ENCODE results near the gene CLASP1.
"Not testable (repeated sequence)": the region's sequence is repeated elsewhere in the genome, so short reads cannot be mapped to it uniquely, and the experiment has no call there.

Gene CLASP1

DNA sequence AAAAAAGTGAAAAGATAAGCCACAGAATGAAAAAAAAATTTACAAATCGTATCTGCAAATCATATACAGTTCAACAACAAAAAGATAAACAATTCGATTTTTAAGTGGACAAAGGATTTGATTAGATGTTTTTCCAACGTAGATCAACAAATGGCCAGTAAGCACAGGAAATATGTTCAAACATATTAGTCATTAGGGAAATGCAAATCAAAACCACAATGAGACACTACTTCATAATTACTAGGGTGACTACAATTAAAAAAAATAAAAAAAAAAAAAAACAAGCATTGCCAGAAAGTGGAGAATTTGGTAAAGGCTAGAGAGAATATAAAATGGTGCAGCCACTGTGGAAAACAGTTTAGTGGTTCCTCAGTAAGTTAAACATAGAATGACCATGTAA is 156.9 kb downstream of the CLASP1 start:
- DNase-seq = no peak

DNA sequence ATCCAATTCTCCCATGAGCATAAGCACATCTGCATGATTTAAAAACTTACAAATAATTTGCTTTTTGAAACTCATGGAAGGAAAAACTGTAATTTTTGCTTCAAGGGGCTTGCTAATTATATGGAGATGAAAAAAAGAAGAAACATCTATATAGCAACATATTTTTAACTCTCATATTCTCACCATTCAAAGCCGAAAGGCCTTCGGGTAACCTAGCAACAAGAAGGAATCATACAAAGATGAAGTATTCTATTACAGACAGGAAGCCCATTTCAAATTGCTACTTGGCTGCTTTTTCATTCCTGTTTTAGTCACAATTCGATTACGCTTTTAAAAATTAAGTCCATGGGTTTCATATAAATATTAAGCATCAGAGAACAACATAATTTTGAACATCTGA is 157.7 kb downstream of the CLASP1 start:
- DNase-seq = no peak

DNA sequence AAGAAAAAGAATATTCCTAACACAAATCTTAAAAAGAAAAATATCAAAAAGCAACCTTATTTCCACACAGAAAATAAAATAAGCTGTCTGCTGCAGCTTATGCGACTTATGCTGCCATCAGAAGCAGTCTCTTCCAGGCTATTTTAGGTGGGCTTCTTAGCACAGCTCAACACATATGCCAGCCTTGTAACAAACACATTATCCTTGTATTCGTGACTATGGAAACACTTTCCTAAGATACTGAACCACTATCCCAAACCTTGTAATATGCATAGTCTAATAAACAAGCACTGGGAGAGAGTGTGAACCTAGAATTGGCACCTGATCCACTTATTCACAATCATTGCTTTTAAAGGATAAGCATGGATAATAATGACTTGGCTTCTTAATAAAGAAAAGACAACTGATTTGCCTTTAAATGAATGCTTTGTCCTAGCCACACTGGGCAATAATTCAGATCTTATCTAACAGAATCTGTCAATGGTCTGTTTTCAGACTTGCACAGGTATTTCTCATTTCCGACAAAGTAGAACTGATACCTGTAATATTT is 158.6 kb downstream of the CLASP1 start:
- no peak for DNase-seq

DNA sequence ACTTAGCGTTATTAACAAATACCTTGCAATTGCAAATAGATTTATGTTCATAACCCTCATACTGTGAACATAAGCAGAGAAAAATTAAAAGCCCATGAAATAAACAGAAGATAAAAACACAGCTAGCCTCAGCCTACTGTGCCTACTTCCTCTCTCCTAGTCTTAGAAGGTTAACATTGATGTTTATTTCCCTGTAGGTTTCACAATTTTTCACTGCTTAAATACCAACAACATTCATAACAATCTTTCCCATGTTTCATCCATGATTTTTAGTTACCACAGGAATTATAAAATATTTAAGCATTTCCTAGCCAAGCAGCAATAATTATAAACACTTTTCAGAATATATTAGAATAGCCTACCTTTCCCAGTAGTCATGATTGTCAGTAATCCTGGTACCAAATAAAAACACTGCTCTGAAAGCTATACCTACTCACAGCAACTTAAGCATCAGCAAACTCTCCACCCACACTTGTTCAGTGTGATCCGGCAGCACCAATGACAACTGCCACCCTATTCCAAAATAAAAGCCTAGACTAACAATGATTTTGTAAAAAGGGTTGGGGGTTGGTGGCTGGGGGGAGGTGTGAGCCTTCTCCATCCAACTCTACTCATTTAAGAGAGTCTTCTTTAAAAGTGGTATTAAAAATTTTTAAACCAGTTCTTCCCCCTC is 159.2 kb downstream of the CLASP1 start:
- DNase-seq = peak; percentile 4

DNA sequence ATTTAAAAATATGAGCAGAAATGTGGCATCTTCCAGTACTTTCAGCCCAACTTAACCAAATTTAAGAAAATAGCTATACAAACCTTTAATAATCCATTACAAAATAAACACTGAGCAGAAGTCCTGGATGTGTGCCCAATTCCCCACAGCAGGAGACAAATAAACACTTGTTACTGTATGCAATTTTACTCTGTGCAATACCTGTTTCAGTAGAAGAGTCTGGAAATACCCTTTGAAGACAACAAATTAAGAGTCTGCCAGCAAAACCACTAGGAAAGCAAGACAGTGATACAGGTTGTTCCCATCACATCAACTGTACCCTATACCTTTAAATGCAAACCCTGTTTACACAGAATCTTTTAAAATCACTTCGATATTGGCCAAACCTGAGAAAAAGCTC is 160.0 kb downstream of the CLASP1 start:
- peak; percentile 60 for DNase-seq

DNA sequence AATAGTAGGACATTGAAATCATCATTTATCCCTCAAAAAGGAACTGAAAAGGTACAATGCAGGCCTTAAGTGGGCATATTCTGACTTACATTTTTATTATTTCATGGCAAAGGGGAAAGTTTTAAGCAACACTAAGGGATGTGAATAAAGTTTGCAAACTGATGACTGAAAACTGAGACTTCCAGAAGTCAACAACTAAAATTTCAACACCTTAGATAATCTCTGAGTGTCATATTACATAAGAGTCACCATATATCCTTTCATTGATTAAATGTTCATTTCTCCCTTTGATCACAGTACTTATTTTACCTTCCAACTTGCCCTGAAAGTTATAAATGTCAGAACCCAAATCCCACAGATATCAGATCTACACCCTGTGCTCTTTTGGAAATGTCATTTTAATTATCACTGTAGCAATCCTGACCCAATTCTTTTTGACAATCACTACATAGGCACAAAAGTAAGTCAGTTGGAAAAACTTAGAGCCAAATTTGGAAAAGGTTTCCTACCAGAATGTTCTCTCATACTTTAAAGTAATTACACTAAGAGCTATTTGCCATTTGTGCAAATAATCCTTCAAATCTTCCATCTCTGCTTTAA is 163.0 kb downstream of the CLASP1 start:
- no peak for DNase-seq

DNA sequence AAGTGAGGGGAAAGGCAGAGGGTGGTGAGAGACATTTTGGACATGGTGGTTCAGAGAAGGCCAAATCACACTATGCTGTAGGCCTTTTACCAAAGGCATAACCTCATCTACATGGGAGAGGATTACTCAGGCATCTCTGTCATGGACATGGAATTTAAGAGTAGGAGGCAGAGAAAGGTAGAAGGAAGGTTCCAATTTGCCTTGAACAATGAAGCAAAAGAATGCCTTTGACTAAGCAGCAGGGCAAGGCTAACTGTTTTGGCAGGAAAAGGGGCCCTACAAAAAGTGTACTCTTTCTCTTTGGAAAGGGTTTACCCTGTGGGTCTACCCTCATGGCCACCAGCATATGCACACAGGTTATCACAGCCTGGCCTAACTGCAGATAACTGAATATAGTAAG is 164.2 kb downstream of the CLASP1 start:
- DNase-seq = no peak

DNA sequence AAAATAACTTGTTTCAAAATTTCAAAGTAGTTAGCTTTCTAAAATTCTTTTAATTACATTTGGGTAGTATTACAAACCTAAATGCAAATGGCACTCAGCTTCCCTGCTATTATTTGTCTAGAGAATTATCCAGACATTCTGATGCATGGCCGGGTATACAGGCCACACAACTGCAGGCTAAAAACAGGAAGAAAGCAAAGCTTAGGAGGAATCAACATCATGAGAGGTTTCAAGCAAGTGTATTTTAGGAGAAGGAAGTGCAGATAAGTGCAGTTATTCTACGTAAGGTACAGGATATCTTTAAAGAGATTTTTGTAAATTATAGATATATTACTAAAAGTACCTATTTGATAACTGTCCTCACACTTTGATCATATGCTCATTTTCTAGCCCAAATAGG is 165.4 kb downstream of the CLASP1 start:
- no peak for DNase-seq

DNA sequence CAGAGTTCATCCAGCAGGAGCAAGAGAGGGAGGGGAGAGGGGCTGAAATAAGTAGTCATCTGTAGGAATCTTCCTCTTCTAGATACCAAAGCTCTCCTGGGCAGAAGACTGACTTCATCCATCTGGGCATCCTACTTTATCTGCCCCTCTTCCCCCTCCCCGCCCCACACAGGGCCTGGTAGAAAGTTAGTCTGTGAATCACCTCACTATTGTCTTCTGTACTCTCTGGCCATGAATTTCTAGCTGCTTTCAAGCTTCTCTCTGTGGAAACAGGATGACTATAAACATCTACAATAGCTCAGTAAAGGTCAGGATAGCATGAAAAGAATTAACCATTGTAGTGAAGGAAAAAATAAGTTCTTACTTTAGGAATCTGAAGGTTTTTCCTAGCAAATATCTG is 166.2 kb downstream of the CLASP1 start:
- no peak for DNase-seq

DNA sequence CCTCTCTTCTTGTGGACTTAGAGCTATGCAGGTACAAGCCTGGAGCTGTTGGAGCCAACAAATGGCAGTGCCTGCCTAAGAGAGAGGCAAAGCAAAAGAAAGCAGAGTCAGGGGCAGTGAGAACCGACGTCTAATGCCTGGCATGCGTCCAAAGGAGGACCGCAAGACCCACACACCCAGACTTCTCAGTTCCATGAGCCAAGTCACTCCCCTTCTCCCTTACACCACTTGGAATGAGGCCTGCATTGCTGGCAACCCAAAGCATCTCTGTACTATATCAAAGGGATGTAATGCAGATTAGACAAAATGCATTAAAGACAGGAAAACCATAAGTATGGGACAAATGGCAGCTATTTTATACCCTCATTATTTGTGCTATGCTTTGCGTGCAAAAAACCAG is 168.4 kb downstream of the CLASP1 start:
- DNase-seq = no peak

DNA sequence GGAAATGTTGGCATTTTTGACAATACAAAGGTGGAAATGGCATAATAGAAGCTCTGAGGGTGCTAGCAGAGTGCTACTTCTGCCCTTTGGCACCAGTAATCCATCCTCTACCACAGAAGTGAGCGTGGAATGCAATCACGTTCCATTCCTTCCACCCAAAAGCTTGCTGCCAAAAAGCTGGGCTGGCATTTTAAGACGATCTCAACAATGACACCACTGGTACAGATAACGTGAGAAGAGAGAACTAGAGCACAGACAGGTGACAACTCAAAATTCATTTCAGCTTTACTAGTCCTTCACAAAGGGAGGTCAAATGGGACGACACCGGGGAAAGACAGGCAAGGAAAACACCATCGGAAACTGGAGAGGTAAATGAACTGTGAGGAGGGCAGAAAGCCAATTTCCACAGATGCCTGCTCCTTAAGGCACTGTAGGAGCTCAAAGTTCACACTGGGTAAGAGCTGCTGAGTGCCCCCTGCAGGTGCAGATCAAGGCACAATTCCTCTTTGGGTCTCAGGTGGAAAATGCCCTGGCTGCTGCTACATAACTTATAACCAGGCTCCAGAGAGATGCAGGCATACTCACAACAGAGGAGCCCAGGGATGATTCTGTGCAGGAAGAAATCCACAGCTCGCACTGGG is 169.3 kb downstream of the CLASP1 start:
- DNase-seq = no peak

DNA sequence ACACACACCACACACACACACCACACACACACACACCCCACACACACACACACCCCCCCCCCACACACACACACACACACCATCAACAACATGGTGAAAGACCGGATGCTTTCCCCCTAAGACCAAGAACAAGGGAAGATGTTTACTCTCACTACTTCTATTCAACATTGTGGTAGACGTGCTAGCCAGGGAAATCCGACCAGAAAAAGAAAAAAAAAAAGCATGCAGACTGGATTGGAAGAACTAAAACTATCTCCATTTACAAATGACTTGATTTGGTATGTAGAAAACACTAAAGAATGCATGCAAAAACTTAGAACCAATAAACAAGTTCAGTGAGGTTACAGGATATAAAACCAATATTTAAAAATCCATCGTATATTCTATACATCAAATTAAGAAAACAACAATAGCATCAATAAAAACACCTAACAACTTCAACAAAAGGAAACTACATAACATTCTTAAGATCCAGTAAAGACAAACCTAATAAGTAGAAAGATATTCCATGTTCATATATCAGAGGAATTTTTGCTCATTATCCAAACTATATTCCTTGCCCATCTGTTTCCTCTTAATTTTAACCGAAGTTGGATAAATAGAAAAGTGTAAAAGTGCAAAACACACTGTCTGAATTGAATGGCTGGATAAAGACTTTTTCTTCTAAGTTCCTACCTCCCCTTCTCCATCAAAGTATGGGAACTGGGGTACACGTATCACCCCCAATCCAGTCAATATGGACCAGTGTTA is 170.1 kb downstream of the CLASP1 start:
- no peak for DNase-seq

DNA sequence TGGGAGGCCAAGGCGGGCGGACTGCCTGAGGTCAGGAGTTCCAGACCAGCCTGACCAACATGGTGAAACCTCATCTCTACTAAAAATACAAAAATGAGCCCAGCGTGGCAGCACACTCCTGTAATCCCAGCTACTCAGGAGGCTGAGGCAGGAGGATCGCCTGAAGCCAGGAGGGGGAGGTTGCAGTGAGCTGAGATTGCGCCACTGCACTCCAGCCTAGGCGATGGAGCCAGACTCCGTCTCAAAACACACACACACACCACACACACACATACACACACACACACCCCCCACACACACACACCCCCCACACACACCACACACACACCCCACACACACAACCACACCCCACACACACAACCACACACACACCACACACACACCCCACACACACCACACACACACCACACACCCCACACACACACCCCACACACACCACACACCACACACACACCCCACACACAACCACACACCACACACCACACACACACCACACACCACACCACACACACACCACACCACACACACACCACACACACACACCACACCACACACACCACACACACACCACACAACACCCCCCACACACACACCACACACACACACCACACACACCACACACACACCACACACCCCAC is 170.8 kb downstream of the CLASP1 start:
- not testable (repeated sequence) for DNase-seq

DNA sequence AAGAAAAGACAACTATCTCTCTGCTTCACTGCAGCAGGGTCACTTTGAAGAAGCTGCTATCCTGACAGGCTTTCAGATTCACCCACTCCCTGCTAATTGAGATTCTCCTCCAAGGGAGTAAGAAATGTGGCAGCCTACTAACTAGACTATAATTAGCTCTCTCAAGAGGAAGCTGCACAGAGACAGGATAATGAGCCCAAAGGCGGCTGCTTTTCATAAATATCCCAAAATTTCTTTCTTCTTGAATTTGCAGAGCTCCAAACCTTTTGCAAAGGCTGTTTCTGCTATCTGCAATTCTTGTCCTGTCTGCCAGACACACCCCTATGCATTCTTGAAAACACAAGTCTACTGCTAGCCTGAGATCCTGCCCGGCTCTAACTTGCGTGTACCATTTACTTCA is 172.6 kb downstream of the CLASP1 start:
- DNase-seq = no peak

DNA sequence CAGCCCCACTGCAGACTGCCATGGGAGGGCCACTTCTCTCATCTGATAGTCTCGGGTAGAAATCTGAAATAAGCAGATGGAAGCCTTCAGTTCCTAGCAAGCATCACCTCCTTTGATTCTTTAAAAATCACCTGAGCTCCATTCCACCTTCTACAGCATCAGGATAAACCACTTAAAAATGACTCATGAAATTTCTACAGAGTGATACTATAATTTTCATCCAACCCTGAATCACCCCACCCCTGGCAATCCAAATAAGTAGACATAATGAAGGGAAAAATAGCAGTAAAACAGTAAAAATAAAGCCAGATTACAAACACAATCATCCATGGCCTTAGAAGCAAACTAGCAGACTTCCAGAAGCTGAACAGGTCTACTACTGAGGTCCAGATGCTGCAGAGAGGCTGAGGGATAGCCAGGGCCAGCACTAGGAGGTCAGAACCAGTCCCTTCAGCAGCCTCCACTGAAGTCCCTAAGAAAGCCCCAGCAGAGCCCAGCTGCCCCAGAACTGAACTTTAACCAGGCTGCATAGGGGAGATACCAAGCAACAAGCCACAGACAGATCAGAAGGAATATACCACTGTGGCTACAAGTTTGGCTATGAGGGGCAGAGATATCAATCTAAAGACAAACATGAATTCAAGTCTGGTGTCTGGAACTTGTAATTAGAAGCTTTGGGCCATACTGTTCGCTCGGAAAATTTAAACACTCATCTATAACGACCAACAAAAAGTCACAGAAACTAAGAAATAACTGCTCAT is 173.3 kb downstream of the CLASP1 start:
- DNase-seq = no peak

DNA sequence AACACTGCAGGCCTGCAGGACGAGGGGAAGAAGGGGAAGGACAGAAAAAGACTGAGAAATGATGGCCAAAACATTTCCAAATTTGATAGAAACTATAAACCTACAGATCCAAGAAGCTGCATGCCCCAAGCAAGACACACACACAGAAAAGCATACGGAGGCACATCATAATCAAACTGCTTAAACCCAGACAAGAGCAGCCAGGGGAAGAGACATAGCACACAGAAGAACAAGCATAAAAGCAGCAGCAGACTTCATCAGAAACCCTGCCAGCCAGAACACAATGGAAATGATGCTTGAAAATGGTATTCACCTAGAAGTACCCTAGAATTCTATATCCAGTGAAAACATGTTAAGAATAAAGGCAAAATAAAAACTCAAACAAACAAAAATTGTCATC is 175.8 kb downstream of the CLASP1 start:
- no peak for DNase-seq

DNA sequence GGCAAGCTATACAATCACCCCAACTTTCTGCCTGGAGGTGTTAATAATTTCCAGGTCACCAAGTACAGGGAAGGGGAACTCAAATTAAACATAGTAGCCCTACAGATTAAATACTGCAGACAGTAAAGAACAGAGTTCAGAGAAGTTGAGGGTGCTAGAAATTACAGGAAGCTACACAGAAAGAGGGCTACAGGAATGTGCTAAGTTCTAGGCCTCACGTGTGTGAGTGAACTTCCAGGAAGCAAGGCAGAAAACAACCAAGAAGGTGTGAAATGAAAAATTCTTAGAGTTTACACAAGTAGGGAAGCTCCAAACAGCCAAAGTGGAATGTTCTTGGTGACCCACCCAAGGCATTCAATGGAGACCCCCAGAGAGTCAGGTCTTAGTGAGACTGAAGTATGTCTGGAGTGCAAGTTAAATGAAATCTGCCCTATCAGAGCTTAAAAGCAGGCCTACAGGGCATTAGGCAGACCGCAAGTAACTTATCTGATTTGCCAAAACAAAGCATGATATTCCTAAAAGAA is 176.7 kb downstream of the CLASP1 start:
- no peak for DNase-seq

DNA sequence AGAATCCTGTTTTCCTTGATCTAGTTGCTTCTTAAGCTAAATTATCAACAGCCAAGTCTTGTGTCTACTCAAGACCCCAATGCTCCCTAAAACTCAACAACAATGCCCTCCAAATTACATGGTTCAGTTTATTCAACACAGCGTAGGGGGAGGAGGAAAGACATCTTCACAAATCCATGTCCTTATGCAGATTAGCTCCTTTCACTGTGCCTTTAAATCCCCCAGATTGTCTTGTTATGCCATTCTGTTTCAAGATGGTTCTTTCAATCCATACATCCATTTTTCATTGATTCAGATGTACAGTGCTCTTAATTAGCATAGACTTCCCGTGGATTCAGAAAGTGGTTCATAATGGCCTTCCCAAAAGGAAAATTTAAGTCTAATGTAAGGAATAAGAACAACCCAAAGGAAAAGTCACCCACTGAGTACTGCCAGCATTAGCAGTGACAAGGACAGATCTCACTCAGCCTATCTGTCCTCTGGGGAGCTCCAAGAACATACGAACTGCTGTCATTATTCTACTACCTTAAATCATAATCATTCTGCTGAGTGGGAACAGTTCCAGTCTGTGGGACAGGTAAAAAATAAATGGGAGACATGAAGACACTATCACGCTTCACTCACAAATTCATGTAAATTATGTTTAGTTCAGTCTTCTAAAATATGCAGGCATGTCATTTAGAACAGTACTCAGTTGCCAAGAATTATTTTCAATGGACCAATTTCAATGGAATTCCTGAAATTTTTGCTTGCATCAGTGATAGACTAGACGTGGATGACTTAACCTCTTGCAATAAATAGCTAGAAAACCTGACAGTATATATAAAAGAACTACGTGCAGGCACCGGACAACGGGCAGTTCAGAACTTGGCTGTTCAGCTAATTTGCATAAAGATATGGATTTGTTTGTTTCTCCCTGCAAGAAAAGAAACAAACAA is 177.5 kb downstream of the CLASP1 start:
- DNase-seq = no peak

DNA sequence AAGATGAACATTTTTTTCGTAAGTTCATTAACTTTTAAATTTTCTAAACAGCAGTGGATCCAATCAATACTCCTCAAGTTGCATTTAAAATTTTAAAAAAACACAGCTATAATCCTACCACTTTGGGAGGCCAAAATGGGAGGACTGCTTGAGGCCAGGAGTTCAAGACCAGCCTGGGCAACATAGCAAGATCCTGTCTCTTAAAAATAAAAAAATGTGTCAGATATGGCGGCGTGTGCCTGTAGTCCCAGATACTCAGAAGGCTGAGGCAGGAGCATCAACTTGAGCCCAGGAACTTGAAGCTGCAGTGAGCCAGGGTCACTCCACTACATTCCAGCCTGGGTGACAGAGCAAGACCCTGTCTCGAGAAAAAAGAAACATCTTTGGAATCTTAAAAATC is 178.3 kb downstream of the CLASP1 start:
- DNase-seq = no peak

DNA sequence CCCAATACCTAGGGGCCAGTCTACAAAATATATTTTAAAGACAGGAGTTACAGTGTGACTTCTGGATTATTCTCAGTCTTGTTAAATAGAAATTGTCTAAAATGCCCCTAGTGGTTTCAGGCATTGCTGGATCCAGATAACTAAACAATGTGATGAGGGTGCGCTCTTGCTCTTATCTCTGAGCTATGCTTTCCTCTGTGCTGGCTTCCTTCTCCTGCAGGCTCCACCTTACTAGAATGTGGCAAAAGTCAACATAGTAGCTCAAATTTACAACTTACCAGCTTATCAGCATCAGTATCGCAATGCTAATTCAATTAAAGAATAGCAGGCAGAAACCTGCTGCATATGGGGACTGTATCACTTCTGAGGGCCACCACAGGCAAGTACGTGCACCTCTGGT is 179.9 kb downstream of the CLASP1 start:
- DNase-seq = no peak

DNA sequence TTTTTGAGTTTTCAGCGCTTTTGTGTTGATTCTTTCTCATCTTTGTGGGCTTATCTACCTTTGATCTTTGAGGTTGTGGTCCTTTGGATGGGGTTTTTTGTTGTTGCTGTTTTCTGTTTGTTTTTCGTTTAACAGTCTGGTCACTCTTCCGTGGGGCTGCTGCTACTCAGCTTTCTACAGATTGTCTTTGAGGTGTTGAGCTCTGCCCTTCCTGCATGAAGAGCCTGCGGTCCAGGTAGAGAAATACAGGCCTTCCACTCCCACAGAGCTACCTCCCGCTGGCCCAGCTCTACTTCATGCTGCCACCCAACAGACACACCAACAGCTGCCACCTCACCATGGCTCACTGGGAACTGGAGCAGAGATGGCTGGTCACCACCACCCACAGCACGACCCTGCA is 180.3 kb downstream of the CLASP1 start:
- DNase-seq = no peak

Data from RPMI8226 (cell line).